NT2/D1 (cell line): ENCODE measurements around the gene BNIP1.

Source experiments
- DNase-seq: peaks from one replicate; pipeline ENCODE4 v3.0.0-alpha.2; 2011; ENCODE audit warnings: low read depth, low spot score
- H3K27me3 ChIP-seq: 2 replicates; pipeline ENCODE4 v1.6.0; 2011; ENCODE audit warnings: mild to moderate bottlenecking; ENCODE audit not compliant: insufficient read length, insufficient read depth
- H3K36me3 ChIP-seq: 2 replicates; pipeline ENCODE4 v1.6.1; 2011; ENCODE audit warnings: mild to moderate bottlenecking, low read length, mixed read lengths; ENCODE audit not compliant: insufficient read depth, insufficient read length
- H3K4me1 ChIP-seq: 2 replicates; pipeline ENCODE4 v1.5.1; 2011; ENCODE audit not compliant: insufficient read depth, insufficient read length
- H3K4me3 ChIP-seq: 2 replicates; pipeline ENCODE4 v1.5.1; 2011; ENCODE audit warnings: low read depth; ENCODE audit not compliant: insufficient read length
- H3K9ac ChIP-seq: 2 replicates; pipeline ENCODE4 v1.6.0; 2011; ENCODE audit warnings: low read depth; ENCODE audit not compliant: insufficient read length
- H3K9me3 ChIP-seq: 2 replicates; pipeline ENCODE4 v1.5.1; 2011; ENCODE audit warnings: mild to moderate bottlenecking, low read length; ENCODE audit not compliant: insufficient read depth
- SUZ12 ChIP-seq: IDR thresholded peaks from 2 replicates; pipeline ENCODE4 v1.6.1; 2011; ENCODE audit not compliant: insufficient read length, insufficient read depth; ENCODE audit errors: extremely low read depth
- YY1 ChIP-seq: IDR thresholded peaks from 2 replicates; pipeline ENCODE4 v1.6.1; 2011; ENCODE audit not compliant: insufficient read length, insufficient read depth
- ZNF274 ChIP-seq: IDR thresholded peaks from 2 replicates; pipeline ENCODE4 v1.6.1; 2011; ENCODE audit warnings: mild to moderate bottlenecking, low read depth, low read length

BNIP1 gene

GRCh38 chr5:173201636-173202265 lies 57.4 kb downstream of the BNIP1 start:
- Histone ChIP-seq H3K4me3 (no peak overlapping the region), H3K9ac (no peak overlapping the region), H3K36me3 (no peaks in the 10 kb centered on the region), H3K27me3 (peaks cover 7% of the 10 kb centered on the region), H3K9me3 (peaks cover 18% of the 10 kb centered on the region), H3K4me1 (no peaks in the 10 kb centered on the region)
- no peak for DNase-seq
- no peak for TF ChIP-seq ZNF274
- TF ChIP-seq SUZ12: no peak
- TF ChIP-seq YY1: no peak

DNA sequence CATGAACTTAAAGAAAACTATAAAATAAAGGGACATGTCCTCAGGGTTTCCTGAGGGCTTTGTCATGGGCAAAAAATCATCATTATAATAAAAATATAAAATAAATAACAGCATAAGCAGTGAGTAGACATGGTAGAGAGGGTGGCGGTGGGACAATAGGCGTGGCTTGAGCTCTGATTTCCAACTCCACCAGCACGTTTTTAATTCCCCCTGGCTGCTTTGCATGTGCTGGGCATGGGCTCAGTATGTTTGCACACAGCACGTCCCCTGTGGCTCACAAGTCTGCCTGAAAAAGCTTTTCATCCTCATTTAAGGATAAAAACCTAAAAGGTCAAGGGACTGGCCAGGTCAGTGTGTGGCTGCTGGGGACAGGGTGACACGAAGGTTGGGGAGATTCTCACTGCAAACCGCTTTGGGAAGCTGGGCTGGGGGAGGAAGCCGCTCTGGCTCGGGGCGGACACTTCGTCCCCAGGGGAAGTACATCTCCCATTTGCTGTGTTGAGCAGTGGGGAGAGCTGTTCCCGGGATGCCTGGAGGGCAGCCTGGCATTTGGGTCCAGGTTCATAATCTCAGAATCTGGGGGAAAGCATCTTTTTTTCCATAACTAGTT lies 58.0 kb downstream of the BNIP1 start:
- no peaks in the 10 kb centered on the region for H3K4me1 ChIP-seq
- no peak for DNase-seq
- TF ChIP-seq ZNF274 (no peak), YY1 (no peak), SUZ12 (no peak)
- H3K9me3 ChIP-seq: peaks cover 18% of the 10 kb centered on the region
- peaks cover 7% of the 10 kb centered on the region for H3K27me3 ChIP-seq
- H3K9ac ChIP-seq: no peak overlapping the region
- no peaks in the 10 kb centered on the region for H3K36me3 ChIP-seq
- H3K4me3 ChIP-seq: peak overlapping the region; percentile 15

DNA sequence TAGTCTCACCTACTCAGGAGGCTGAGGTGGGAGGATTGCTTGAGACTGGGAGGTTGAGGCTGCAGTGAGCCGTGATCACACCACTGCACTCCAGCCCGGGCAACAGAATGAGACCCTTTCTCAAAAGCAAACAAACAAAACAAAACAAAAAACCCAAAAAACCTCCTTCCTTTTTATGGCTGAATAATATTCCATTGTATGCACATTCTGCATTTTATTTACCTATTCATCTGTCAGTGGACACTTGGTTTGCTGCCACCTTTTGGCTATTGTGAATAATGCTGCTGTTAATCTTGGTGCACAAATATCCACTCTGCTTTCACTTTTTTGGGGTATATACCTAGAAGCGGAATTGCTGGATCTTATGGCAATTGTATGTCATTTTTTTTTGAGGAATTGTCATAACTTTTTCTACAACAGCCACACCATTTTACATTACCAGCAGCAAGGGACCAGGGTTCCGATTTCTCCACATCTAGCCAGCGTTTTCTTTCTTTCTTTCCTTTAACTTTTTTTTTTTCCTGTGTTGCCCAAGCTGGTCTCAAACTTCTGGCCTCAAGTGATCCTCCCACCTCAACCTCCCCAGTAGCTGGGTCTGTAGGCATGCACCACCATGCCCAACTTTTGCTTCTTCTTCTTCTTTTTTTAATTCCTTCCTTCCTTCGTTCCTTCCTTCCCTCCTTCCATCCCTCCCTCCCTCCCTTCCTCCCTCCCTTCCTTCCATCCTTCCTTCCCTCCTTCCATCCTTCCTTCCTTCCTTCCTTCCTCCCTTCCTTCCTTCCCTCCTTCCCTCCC lies 60.1 kb downstream of the BNIP1 start:
- peaks cover 7% of the 10 kb centered on the region for H3K27me3 ChIP-seq
- no peak overlapping the region for H3K9ac ChIP-seq
- no peak for DNase-seq
- no peaks in the 10 kb centered on the region for H3K36me3 ChIP-seq
- H3K4me1 ChIP-seq: no peaks in the 10 kb centered on the region
- H3K4me3 ChIP-seq: no peak overlapping the region
- TF ChIP-seq ZNF274: no peak
- no peak for TF ChIP-seq SUZ12
- TF ChIP-seq YY1: no peak
- H3K9me3 ChIP-seq: peaks cover 16% of the 10 kb centered on the region

DNA sequence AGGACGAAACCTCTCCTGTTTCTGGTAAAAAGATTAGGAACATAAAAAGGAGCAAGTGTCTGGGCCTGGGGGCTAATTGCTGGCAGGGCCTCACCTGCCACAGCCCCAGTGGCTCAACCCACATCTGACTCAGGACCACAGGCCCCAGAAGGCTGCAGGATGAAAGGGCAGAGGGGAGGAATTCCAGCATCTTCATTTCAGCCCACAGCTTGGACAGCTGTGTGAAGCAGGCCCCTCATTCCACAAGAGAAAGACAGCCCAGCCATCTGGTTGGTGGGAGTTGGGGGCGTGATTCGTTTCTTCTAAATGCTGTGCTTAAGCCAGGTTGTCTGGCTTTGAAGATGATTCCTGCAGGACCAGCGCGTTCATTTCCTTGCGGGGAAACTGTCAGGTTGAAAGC lies 61.6 kb downstream of the BNIP1 start:
- Histone ChIP-seq H3K4me1 (no peaks in the 10 kb centered on the region), H3K9ac (no peak overlapping the region), H3K36me3 (no peaks in the 10 kb centered on the region), H3K9me3 (peaks cover under 1% of the 10 kb centered on the region; the same call in 1 of the 2 replicates), H3K27me3 (peaks cover 7% of the 10 kb centered on the region), H3K4me3 (no peak overlapping the region)
- TF ChIP-seq YY1: no peak
- TF ChIP-seq SUZ12: no peak
- TF ChIP-seq ZNF274: no peak
- no peak for DNase-seq

- no peak for DNase-seq
- H3K4me3 ChIP-seq: no peak overlapping the region
- H3K9ac ChIP-seq: no peak overlapping the region
- H3K36me3 ChIP-seq: no peaks in the 10 kb centered on the region
- no peaks in the 10 kb centered on the region for H3K4me1 ChIP-seq
- H3K27me3 ChIP-seq: no peaks in the 10 kb centered on the region
- no peaks in the 10 kb centered on the region; the same call in 1 of the 2 replicates for H3K9me3 ChIP-seq
- TF ChIP-seq ZNF274: no peak
- no peak for TF ChIP-seq SUZ12
These were observed 64.0 kb downstream of the BNIP1 start for GRCh38 chr5:173208296-173208695.

DNA sequence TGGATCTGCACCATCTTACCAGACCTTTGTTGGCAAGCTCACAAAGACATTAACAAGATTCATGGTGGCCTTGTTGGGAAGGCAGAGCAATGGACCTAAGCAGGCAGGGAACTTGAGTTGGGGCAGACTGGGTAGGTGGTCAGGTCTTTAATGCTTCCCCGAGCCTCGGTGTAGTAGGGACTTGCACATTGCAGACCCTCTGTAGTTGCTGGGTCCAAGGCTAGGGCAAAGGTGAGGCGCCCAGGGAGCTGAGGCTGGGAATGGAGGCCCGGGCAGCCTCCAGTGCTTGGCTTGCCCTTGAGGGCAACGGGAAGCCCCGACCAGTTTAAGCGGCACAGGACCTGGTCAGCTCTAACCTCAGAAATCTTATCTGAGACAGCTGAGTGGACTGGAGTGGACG lies 66.5 kb downstream of the BNIP1 start:
- Histone ChIP-seq H3K4me3 (no peak overlapping the region), H3K36me3 (no peaks in the 10 kb centered on the region), H3K9ac (no peak overlapping the region), H3K27me3 (no peaks in the 10 kb centered on the region), H3K4me1 (no peaks in the 10 kb centered on the region), H3K9me3 (no peaks in the 10 kb centered on the region; the same call in 1 of the 2 replicates)
- no peak for DNase-seq
- TF ChIP-seq ZNF274: no peak
- TF ChIP-seq YY1: no peak
- no peak for TF ChIP-seq SUZ12

DNA sequence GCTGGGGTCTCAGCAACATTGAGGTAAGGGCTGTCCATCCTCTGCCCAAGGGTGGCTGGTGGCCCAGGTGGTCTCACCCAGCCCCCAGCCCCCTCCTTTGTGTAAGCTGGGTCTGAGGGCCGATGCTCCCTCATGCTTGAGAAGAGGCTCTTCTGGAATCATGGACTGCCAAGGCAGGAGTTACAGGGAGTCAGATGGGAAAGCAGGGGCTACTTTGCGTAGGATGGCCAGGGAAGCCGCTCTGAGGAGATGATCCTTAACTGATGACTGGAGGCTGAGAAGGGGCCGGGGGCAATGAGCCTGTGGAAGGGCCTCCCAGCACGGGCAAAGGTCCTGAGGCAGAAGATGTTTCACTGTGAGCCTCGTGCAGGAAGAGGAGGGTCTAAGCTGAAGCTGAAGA lies 67.0 kb downstream of the BNIP1 start:
- Histone ChIP-seq H3K36me3 (no peaks in the 10 kb centered on the region), H3K4me3 (no peak overlapping the region), H3K9ac (no peak overlapping the region), H3K27me3 (no peaks in the 10 kb centered on the region), H3K4me1 (no peaks in the 10 kb centered on the region), H3K9me3 (no peaks in the 10 kb centered on the region; the same call in 1 of the 2 replicates)
- TF ChIP-seq SUZ12: no peak
- no peak for TF ChIP-seq ZNF274
- no peak for TF ChIP-seq YY1
- DNase-seq: no peak
